Panc1 (cell line): ENCODE results near the gene LRBA.

Experiments
- CTCF ChIP-seq: fragments of 450-650 bp; IDR thresholded peaks from 2 replicates; pipeline ENCODE4 v1.5.1; 2017; ENCODE audit warnings: mild to moderate bottlenecking
- POLR2AphosphoS5 ChIP-seq: IDR thresholded peaks from 2 replicates; pipeline ENCODE4 v1.6.1; 2012; ENCODE audit warnings: mild to moderate bottlenecking, low read depth, low read length, moderate library complexity
- SIN3A ChIP-seq: IDR thresholded peaks from 2 replicates; pipeline ENCODE4 v1.6.1; 2012; ENCODE audit warnings: low read depth, mild to moderate bottlenecking, low read length, moderate library complexity, borderline replicate concordance; ENCODE audit not compliant: insufficient read depth
- TCF7L2 ChIP-seq: IDR thresholded peaks from 2 replicates; pipeline ENCODE4 v1.6.1; 2011; ENCODE audit warnings: mild to moderate bottlenecking, low read depth, low read length, inconsistent platforms
- TF ChIP-seq, protein P1 (sequence below), 2 experiments: IDR thresholded peaks; 2 replicates each; pipeline ENCODE4 v1.6.1; 2011 to 2012; ENCODE audit warnings: low read depth in 2 of 2, control low read depth in 1 of 2, low read length in 1 of 2, mild to moderate bottlenecking in 1 of 2, moderate library complexity in 1 of 2; ENCODE audit not compliant: insufficient read depth in 1 of 2

DNA sequence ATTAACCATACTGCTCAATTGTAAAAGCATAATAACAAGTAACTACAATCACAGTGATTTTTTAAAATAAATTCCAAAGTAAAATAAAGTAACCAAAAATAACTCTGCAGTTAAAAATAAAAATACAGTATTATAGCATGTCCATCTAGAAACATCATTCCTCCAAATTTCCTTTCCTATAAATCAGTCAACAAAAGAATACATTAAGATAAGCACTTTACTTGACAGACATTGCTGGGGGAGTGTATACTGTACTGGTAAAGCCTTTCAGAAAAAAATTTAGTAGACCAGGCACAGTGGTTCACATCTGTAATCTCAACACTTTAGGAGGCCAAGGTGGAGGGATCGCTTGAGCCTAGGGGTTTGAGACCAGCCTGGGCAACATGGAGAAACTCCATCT, 91.1 kb downstream of the LRBA start:
- no peak for TF ChIP-seq SIN3A
- TF ChIP-seq CTCF, result no peak
- TF ChIP-seq, protein P1, sequence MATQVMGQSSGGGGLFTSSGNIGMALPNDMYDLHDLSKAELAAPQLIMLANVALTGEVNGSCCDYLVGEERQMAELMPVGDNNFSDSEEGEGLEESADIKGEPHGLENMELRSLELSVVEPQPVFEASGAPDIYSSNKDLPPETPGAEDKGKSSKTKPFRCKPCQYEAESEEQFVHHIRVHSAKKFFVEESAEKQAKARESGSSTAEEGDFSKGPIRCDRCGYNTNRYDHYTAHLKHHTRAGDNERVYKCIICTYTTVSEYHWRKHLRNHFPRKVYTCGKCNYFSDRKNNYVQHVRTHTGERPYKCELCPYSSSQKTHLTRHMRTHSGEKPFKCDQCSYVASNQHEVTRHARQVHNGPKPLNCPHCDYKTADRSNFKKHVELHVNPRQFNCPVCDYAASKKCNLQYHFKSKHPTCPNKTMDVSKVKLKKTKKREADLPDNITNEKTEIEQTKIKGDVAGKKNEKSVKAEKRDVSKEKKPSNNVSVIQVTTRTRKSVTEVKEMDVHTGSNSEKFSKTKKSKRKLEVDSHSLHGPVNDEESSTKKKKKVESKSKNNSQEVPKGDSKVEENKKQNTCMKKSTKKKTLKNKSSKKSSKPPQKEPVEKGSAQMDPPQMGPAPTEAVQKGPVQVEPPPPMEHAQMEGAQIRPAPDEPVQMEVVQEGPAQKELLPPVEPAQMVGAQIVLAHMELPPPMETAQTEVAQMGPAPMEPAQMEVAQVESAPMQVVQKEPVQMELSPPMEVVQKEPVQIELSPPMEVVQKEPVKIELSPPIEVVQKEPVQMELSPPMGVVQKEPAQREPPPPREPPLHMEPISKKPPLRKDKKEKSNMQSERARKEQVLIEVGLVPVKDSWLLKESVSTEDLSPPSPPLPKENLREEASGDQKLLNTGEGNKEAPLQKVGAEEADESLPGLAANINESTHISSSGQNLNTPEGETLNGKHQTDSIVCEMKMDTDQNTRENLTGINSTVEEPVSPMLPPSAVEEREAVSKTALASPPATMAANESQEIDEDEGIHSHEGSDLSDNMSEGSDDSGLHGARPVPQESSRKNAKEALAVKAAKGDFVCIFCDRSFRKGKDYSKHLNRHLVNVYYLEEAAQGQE (IDR thresholded peaks at IDR 0.05; ENCODE audit: insufficient read depth in 1 of 2, low read depth in 2 of 2, low read length in 1 of 2), result no peak
- no peak for TF ChIP-seq TCF7L2
- TF ChIP-seq POLR2AphosphoS5, result no peak
